Peyer's patch (tissue), 4 donors: Measurements from ENCODE around the gene RAB8A. TPM values are rescaled to one million over a fixed set of nuclear protein-coding genes. Genes with fewer than 3 reads are reported as not detected.
A peak's percentile ranks its signal among the peaks of the same experiment; 100 is the strongest.

Experiments used
- DNase-seq, 3 donors: peaks; one replicate each; pipeline ENCODE4 v3.0.0-alpha.2; 2017 to 2019
- H3K27ac ChIP-seq, 4 donors: fragments of 200-600 bp; sonication (generic); one replicate each; pipeline ENCODE4 v1.5.1; 2016 to 2019
- H3K27me3 ChIP-seq, 2 donors: fragments of 200-600 bp; sonication (generic); one replicate each; pipeline ENCODE4 v1.5.1; 2019
- H3K36me3 ChIP-seq, 3 donors: fragments of 200-600 bp; sonication (generic); one replicate each; pipeline ENCODE4 v1.5.1; 2016 to 2019
- H3K4me1 ChIP-seq, 4 donors: fragments of 200-600 bp; sonication (generic); one replicate each; pipeline ENCODE4 v1.5.1; 2016 to 2019
- H3K4me3 ChIP-seq, 4 donors: fragments of 200-600 bp; sonication (generic); 1 replicate in 3 of 4; 2 replicates in 1 of 4; pipeline ENCODE4 v1.5.1; 2016 to 2019; ENCODE audit warnings: mild to moderate bottlenecking in 1 of 4
- H3K9me3 ChIP-seq, 4 donors: fragments of 200-600 bp; sonication (generic); one replicate each; pipeline ENCODE4 v1.5.1; 2016 to 2019; ENCODE audit warnings: mild to moderate bottlenecking in 1 of 4
- CTCF ChIP-seq, 6 experiments: fragments of 450-650 bp in 4 of 6; fragments of 200-600 bp in 2 of 6; sonication (generic) in 1 of 6; IDR thresholded peaks; one replicate each; pipeline ENCODE4 v1.5.1; 2017 to 2019; ENCODE audit warnings: antibody characterized with exemption in 6 of 6, mild to moderate bottlenecking in 3 of 6, moderate library complexity in 1 of 6
- POLR2A ChIP-seq, 2 donors: fragments of 450-650 bp; IDR thresholded peaks; one replicate each; pipeline ENCODE4 v1.5.1; 2017; ENCODE audit warnings: antibody characterized with exemption in 2 of 2, mild to moderate bottlenecking in 2 of 2, moderate library complexity in 2 of 2
- total RNA-seq, 4 donors: library from RNA; depleted of rRNA; stranded (reverse); fragments of >200 nt; gene quantifications; one replicate each; pipeline ENCODE4 v1.1.0, GENCODE V29; 2016

RAB8A gene
- total RNA-seq, 4 donors from 2014 or later: 53.6 to 138 (median 113) TPM

- H3K36me3 ChIP-seq: peaks cover 0 to 100% (median 0%) of the 10 kb centered on the region in 3 donors
- H3K4me1 ChIP-seq: peaks cover 0 to 57% (median 10%) of the 10 kb centered on the region in 4 donors
- H3K27ac ChIP-seq: peak overlapping the region in 3 of 4 donors; percentile 38 to 78 (median 67)
- no peaks in the 10 kb centered on the region for H3K9me3 ChIP-seq
- DNase-seq: no peak
- no peak for TF ChIP-seq POLR2A (IDR thresholded peaks at IDR 0.05)
- TF ChIP-seq CTCF (IDR thresholded peaks at IDR 0.05): no peak
- H3K27me3 ChIP-seq: no peaks in the 10 kb centered on the region
- H3K4me3 ChIP-seq: no peak overlapping the region
These were observed 23.7 kb upstream of the RAB8A start for GRCh38 chr19:16087940-16088339.

- Histone ChIP-seq H3K4me3 (no peak overlapping the region), H3K4me1 (peaks cover 0 to 52% (median 10%) of the 10 kb centered on the region in 4 donors), H3K27me3 (no peaks in the 10 kb centered on the region), H3K36me3 (peaks cover 0 to 100% (median 0%) of the 10 kb centered on the region in 3 donors), H3K9me3 (no peaks in the 10 kb centered on the region), H3K27ac (peak overlapping the region in 3 of 4 donors; percentile 38 to 78 (median 67))
- TF ChIP-seq POLR2A (IDR thresholded peaks at IDR 0.05) (no peak), CTCF (IDR thresholded peaks at IDR 0.05) (peak in 4 of 6 experiments; percentile 15 to 37 (median 28))
- DNase-seq: no peak
These were observed 23.2 kb upstream of the RAB8A start for GRCh38 chr19:16088351-16089009.

- H3K4me3 ChIP-seq: no peak overlapping the region
- DNase-seq: no peak
- TF ChIP-seq CTCF (IDR thresholded peaks at IDR 0.05): no peak
- no peak for TF ChIP-seq POLR2A (IDR thresholded peaks at IDR 0.05)
- no peaks in the 10 kb centered on the region for H3K9me3 ChIP-seq
- H3K4me1 ChIP-seq: peaks cover 0 to 54% (median 10%) of the 10 kb centered on the region in 4 donors
- peaks cover 0 to 100% (median 0%) of the 10 kb centered on the region in 3 donors for H3K36me3 ChIP-seq
- no peaks in the 10 kb centered on the region for H3K27me3 ChIP-seq
- H3K27ac ChIP-seq: peak overlapping the region in 3 of 4 donors; percentile 38 to 78 (median 67)
These were observed 22.5 kb upstream of the RAB8A start for GRCh38 chr19:16089010-16089846.

- H3K27ac ChIP-seq: peak overlapping the region in 1 of 4 donors; percentile 30
- peaks cover 0 to 42% (median 3%) of the 10 kb centered on the region in 4 donors for H3K4me1 ChIP-seq
- no peak for DNase-seq
- TF ChIP-seq CTCF (IDR thresholded peaks at IDR 0.05) (no peak), POLR2A (IDR thresholded peaks at IDR 0.05) (no peak)
- no peaks in the 10 kb centered on the region for H3K27me3 ChIP-seq
- no peak overlapping the region for H3K4me3 ChIP-seq
- H3K36me3 ChIP-seq: peaks cover 0 to 98% (median 6%) of the 10 kb centered on the region in 3 donors
- no peaks in the 10 kb centered on the region for H3K9me3 ChIP-seq
These were observed 19.9 kb upstream of the RAB8A start for GRCh38 chr19:16091546-16092475.
